Calu3 (cell line): Measurements from ENCODE around the gene SLCO3A1. TPM values are rescaled to one million over a fixed set of nuclear protein-coding genes. Genes with fewer than 3 reads are reported as not detected.

Source experiments
- BruUV-seq: library from RNA; stranded (reverse); fragments of 400-500 nt; replicated peaks from 2 replicates; lab custom pipeline; 2021; lab: Mats Ljungman, UMichigan
- CTCF ChIA-PET: fragments of 300-600 bp; sonication (Branson Sonifier 250); formaldehyde crosslinking; loops from one replicate; lab custom pipeline; 2022; ENCODE audit warnings: antibody characterized with exemption; lab: Charles Lee
- DNase-seq: peaks from one replicate; pipeline ENCODE4 v3.0.0; 2022
- H3K27ac Mint-ChIP-seq: one replicate; pipeline ENCODE4 v1.8.0; 2022; ENCODE audit warnings: mixed read lengths; ENCODE audit not compliant: unreplicated experiment
- H3K27me3 Mint-ChIP-seq: one replicate; pipeline ENCODE4 v1.8.0; 2022; ENCODE audit warnings: mixed read lengths; ENCODE audit not compliant: unreplicated experiment
- H3K36me3 Mint-ChIP-seq: one replicate; pipeline ENCODE4 v1.8.0; 2022; ENCODE audit warnings: mild to moderate bottlenecking, moderate library complexity, mixed read lengths; ENCODE audit not compliant: insufficient read depth, unreplicated experiment
- H3K4me1 Mint-ChIP-seq: one replicate; pipeline ENCODE4 v1.8.0; 2022; ENCODE audit warnings: mild to moderate bottlenecking, low read depth, mixed read lengths; ENCODE audit not compliant: unreplicated experiment
- H3K4me3 Mint-ChIP-seq: one replicate; pipeline ENCODE4 v1.8.0; 2022; ENCODE audit warnings: mild to moderate bottlenecking, low read depth, moderate library complexity, mixed read lengths; ENCODE audit not compliant: unreplicated experiment
- H3K9me3 Mint-ChIP-seq: one replicate; pipeline ENCODE4 v1.8.0; 2022; ENCODE audit warnings: low read depth, mixed read lengths; ENCODE audit not compliant: unreplicated experiment
- CTCF ChIP-seq: fragments of 200-600 bp; IDR thresholded peaks from one replicate; pipeline ENCODE4 v1.8.0; 2022; ENCODE audit warnings: antibody characterized with exemption; ENCODE audit not compliant: unreplicated experiment
- intact Hi-C: fragments of 100-400 bp; cut with micrococcal nuclease; formaldehyde crosslinking; loops from one replicate; pipeline ENCODE4 v1.10.0; 2022; ENCODE audit not compliant: unreplicated experiment
- total RNA-seq: library from RNA; stranded (reverse); gene quantifications from 2 replicates; pipeline ENCODE4 v1.2.3, GENCODE V29; 2022

Gene SLCO3A1
- total RNA-seq, 1 experiment from 2014 or later = 65.9 TPM

- intact Hi-C loops = loop anchor here (2.0 to 10.0 kb wide), 4 partner anchors 123 to 471 kb away; no protein-coding TSS in a partner anchor
- H3K4me1 Mint-ChIP-seq = peaks cover 100% of the 10 kb centered on the region
- CTCF ChIA-PET = interaction anchor here (2.6 kb wide), 1 partner anchor 79 kb away, joined by 21 read pairs; no protein-coding TSS in a partner anchor
These were observed 92.6 kb downstream of the SLCO3A1 start for GRCh38 chr15:91946075-91946474.

DNA sequence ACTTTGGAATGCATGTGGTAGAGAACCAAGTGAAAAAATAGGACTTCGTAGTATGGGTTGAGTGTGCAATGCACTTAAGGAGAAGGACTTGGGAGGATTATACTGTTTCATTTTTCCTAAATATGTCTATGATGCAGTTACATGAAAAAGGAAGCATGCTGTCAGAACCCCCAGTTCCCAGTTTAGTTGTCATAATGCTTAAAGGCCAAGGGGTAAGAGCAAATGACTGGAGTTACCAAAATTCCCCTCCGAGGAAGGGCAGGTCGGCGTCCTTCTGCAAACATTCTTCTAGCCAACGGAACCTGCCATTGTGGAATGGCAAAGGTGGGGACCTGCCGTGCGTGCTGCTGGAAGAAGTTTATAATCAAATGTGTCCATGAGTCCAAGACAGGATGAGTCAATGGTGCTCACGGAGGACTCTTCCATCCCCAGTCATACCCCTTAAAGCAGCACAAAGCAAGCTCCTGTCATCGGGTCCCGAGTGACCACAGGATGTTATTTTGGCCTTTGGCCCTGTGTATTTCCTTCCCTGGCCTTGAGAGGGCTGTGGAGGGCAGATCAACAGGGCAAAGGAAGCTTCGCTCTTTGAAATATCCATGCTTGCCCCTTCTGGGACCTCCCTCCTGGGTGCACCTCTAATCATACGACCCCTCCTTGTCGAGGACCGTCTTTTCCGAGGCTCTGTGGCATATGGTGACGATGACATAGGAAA is 93.2 kb downstream of the SLCO3A1 start:
- Mint-ChIP-seq H3K4me1 (peaks cover 100% of the 10 kb centered on the region), H3K27me3 (no peaks in the 10 kb centered on the region), H3K9me3 (no peaks in the 10 kb centered on the region), H3K36me3 (peaks cover 36% of the 10 kb centered on the region), H3K27ac (peak overlapping the region; percentile 90), H3K4me3 (peak overlapping the region; percentile 49)
- peak; percentile 40 for DNase-seq
- peak; percentile 15 for TF ChIP-seq CTCF
- intact Hi-C loops = loop anchor here (2.0 to 10.0 kb wide), 4 partner anchors 122 to 472 kb away; no protein-coding TSS in a partner anchor
- CTCF ChIA-PET = interaction anchor here (0.9 to 2.6 kb wide), 6 partner anchors 10 to 123 kb away, joined by 3 to 21 read pairs (median 5); partner anchors contain the start of gene SLCO3A1
- no TSS peak for BruUV-seq

More at GRCh38 chr15:91946075-91946474, 92.6 kb downstream of the SLCO3A1 start:
- no peak for TF ChIP-seq CTCF
- H3K27ac Mint-ChIP-seq = peak overlapping the region; percentile 90
- H3K4me3 Mint-ChIP-seq = peak overlapping the region; percentile 49
- no peaks in the 10 kb centered on the region for H3K9me3 Mint-ChIP-seq
- H3K36me3 Mint-ChIP-seq = peaks cover 43% of the 10 kb centered on the region
- DNase-seq = no peak
- no peaks in the 10 kb centered on the region for H3K27me3 Mint-ChIP-seq
- BruUV-seq = no TSS peak

- BruUV-seq = no TSS peak
- no peak for TF ChIP-seq CTCF
- H3K9me3 Mint-ChIP-seq = no peaks in the 10 kb centered on the region
- no peak for DNase-seq
- peak overlapping the region; percentile 49 for H3K4me3 Mint-ChIP-seq
- H3K27me3 Mint-ChIP-seq = no peaks in the 10 kb centered on the region
- H3K4me1 Mint-ChIP-seq = peaks cover 100% of the 10 kb centered on the region
- CTCF ChIA-PET = interaction anchor here (0.6 to 2.6 kb wide), 7 partner anchors 10 to 630 kb away, joined by 3 to 21 read pairs (median 4); partner anchors contain the start of gene SLCO3A1
- peaks cover 30% of the 10 kb centered on the region for H3K36me3 Mint-ChIP-seq
- intact Hi-C loops = loop anchor here (2.0 to 10.0 kb wide), 4 partner anchors 122 to 472 kb away; no protein-coding TSS in a partner anchor
- H3K27ac Mint-ChIP-seq = peak overlapping the region; percentile 90
These were observed 93.8 kb downstream of the SLCO3A1 start for GRCh38 chr15:91947293-91947679.

DNA sequence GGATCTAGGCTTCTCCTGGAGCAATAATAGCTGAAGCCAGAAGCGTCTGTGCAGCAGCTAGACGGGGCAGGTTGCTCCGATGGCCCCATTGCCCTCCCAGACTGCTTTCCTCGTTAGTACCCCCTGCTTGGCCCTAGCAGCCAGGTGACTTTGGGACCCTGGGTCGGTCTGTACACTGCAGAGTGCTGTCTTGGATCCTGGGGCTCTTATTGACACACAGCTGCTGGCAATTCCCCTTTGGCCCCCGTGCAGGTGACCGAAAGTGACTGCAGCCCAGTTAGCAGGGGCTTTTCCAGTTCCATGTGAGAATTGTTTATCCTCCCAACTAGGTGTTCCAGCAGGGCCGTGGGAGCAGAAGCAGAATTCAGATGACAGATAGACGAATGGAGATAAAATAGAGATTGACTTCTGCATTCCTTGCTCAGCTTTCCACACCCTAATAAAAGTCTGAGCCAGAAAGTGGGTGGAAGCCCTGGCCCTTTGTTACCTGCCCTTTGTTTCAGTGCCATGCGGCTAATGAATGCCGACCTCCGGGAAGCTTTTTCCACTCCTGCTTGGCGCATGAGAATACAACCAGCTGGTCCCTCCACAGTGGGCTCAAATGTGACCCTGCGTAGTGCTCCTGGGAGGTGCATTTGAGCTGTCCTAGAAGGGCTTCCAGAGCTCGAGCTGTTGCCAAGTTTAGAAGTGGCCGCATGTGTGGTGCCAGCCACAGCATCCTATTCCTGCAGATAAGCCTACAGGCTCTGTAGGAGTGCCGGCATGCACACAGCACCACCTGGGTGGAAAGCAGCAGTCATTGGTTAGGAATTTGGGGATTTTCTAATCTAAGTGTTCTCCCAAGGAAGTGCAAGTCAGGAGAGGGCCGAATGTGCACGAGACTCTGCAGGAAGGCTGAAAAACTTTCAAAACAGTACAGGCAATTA is 94.4 kb downstream of the SLCO3A1 start:
- peaks cover 100% of the 10 kb centered on the region for H3K4me1 Mint-ChIP-seq
- peaks cover 24% of the 10 kb centered on the region for H3K36me3 Mint-ChIP-seq
- TF ChIP-seq CTCF = no peak
- intact Hi-C loops = loop anchor here (2.0 to 10.0 kb wide), 5 partner anchors 121 to 473 kb away; no protein-coding TSS in a partner anchor
- TSS peak; percentile 90 for BruUV-seq
- peak overlapping the region; percentile 90 for H3K27ac Mint-ChIP-seq
- peak overlapping the region; percentile 49 for H3K4me3 Mint-ChIP-seq
- CTCF ChIA-PET = interaction anchor here (0.6 to 2.6 kb wide), 5 partner anchors 11 to 630 kb away, joined by 4 to 21 read pairs (median 7); partner anchors contain the start of gene SLCO3A1
- H3K27me3 Mint-ChIP-seq = no peaks in the 10 kb centered on the region
- DNase-seq = peak; percentile 68
- H3K9me3 Mint-ChIP-seq = no peaks in the 10 kb centered on the region
